ELF-1 (cell line): ENCODE results near the gene TMEM258.

ENCODE experiments used
- DNase-seq: peaks from one replicate; pipeline ENCODE4 v3.0.0-alpha.2; 2016; ENCODE audit warnings: low read depth, low spot score

The TMEM258 gene

DNA sequence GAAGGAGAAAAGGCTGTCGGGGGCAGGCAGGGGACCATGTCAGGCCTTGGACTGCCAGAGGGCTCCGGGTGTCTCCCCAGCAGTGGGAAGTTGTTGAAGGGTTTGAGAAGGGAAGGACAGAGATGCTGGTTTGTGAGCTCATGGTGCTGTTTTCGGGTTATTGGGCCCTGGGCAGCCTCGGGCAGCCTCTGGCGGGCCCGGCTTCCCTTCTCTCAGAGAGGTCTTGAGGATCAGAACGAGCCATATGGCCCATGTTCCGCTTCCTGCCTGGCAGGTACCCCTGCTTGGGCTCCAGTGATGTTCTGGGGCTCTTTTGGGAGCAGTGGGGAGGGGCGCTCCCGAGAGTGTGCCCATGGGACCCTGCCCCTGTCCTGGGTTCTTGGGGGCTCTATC is 30.2 kb downstream of the TMEM258 start:
- DNase-seq, result no peak

DNA sequence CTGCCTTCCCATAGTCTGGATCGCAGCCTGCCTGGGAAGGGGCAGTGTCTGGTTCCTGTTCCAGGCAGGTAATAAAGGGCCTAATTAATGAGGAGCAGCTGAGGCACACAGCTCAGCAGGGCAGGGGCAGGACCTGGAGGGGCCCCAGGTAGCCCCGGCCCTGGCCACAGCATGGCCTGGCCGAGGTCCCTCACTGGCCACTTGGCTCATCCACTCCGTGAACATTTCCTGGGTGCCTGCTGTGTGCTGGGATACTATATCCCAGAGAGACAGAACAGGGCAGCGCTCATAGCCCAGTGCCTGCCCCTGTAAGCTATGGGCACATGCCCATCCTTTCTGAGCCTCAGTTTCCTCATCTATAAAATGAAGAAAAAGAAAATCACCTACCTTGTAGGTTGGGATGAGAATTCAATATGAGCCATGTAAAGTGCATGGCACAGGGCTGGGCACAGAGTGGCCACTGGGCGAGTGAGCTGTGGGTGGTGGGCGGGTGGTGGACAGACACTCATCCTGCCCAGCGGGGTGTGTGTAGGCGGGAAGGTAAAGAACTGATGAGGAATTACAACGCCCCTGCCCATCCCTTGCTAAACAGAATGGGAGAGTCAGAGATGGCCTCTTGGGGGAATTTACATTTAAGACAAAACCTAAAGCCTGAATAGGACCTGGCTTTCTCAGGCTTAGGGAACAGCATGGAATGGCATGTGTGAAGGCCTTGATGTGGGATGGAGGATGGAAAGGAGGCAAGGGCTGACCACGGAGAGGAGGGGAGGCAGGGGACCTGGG is 30.8 kb downstream of the TMEM258 start:
- no peak for DNase-seq

DNA sequence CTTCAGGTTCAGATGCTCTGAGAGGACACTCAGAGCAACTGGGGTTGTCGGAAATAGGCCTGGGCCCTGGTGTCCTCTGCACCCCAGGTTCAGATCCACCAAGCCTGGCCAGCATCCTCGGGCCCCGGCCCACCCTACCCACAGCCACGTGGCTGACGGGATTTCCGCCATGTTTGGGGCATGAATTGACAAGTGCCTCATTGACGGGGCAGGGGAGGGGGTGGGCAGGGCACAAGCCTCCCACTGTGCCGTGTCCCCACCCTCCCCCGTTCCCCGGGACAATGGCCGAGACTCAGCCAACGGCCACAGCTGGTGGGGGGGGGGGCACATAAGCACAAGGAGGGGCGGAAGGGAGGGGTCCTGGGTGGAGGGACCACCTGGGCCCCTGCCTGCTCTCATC is 31.5 kb downstream of the TMEM258 start:
- DNase-seq, result no peak

DNA sequence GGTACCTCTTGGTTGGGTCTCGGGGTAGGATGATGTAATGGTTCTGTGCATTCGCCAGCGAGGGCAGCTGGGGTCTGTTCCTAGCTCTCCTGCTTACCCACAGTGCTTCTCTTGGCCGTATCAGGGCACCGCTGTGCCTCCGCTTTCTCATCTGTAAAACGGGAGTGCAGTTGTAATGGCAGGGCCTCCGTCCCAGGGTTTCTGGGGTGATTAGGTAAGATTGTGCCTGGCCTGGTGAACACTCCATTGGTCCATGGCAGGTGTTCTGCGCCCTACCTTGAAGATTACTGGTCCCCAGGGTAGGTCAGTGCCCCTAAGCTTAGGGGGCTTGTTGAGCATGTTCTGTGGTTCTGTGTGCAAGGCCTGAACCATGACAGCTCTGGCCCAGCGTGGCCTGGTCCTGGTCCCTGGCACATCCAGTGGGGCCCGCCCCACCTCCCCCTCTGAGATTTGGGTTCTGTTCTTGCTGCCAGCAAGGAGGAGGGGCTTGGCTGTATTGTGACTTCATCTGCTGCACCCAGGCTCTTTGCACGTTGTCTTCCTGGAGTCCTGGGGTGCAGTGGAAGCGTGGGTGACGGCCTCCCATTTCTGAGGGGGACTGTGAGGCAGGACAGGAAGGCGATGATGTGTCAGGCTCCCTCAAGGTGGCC is 35.1 kb downstream of the TMEM258 start:
- DNase-seq, result no peak

DNA sequence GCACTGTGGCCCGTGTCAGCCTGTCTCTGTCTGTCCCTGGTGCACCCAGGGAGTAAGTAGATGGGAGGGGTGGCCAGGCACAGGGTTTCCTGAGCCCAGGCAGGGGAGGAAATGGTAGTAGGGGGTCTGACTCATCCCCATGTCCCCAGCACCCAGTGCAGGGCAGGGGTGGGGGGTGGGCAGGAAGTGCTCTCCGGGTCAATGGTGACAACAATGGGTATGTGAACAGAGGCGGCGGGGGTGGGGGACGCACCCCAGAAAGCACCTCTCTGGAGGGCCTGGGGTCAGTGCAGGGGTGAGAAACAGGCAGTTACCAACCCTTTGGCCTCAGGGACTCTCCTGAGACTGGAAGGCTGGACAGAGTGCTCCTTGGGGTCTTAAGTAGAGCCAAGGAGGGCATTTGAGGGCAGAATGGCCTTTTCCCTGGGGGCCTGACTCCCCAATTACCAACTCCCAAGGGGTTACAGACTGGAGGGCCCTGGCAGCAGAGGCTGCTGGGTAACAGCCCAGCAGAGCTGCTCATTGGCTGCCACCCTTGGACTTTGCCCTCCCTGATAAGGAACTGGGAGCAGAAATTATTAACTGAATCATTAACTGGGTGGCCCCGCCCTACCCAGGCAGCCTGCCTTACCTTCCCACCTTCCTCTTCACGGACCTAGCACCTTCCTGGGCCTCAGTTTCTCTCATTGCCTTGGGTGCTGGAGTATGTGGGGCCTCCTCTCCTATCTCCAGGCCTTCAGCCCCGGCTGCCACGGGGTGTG is 35.8 kb downstream of the TMEM258 start:
- no peak for DNase-seq

DNA sequence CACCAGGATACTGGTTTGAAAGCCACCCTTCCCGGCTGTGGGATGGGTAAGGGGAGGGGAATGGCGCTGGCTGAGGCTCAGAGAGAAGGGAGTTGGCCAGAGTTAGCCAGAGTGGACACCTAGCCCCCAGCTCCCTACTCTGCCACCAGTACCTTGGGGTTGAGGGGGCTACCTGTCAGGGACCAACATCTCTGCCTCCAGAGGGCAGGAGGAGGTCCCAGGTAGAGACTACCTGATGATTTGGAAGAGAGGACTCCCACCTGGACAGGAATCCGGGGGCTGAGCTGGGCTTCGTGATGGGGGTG is 36.3 kb downstream of the TMEM258 start:
- DNase-seq, result no peak

DNA sequence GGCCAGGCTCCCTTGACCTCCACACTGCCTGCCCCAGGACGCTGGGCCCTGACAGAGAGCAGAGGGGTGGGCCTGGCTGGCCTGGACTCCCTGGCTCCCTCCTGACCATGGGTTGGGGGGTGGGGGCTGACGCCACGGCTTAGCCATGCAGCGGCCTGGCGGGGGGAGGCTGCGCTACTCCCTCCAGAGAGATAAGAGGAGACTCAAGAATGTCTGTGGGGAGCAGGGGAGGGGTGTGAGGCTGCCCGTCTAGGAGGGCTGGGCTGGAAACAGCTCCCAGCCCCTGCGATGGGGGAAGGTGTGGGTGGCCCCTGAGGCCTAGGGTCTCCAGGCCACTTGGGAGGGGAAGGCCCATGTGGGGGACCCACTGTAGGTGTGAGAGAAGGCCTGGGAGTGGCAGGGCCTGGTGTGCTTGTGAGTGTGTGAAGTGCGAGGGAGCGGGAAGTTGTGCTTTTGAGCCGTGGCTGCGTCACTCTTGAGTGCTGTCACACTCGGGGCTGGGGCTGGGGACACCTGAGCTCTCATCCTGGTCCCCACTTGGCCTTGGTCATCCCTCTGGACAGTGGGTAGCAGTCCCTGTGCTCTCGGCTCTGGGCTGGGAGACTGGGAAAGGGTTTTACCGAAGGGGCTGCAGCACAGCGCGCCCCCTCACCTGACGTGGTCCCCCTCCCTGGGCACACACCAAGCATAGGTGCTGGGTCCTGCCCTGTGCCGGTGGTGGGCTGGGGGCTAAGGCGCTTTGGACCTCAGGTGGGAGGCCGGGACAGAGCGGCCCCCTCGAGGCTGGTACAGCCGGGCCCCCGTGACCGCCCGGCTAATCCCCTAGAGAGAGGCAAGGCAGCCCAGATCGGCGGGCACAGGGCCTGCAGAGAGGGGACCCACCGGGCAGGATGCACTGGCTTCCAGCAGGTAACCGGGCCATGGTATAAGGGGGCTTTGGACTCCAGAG is 37.6 kb downstream of the TMEM258 start:
- peak; percentile 75 for DNase-seq

DNA sequence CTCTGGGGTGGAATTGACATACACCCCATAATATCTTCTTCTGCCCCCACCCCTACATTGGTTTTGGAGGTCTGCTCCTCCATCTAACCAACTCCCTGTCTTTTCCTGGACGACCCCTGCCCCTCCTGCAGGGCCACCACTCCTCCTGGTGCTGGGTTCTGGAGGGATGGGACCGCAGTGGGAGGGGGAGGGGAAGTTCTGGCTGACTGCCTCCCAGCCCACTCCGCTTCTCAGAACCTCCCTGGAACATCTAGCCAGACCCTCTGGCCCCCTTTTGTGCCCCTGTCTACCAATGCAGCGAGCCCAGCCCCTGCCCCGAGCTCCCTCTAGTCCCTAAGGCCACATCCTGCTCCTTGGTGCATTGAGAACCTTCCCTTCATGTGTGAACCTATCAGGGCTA is 38.7 kb downstream of the TMEM258 start:
- no peak for DNase-seq

DNA sequence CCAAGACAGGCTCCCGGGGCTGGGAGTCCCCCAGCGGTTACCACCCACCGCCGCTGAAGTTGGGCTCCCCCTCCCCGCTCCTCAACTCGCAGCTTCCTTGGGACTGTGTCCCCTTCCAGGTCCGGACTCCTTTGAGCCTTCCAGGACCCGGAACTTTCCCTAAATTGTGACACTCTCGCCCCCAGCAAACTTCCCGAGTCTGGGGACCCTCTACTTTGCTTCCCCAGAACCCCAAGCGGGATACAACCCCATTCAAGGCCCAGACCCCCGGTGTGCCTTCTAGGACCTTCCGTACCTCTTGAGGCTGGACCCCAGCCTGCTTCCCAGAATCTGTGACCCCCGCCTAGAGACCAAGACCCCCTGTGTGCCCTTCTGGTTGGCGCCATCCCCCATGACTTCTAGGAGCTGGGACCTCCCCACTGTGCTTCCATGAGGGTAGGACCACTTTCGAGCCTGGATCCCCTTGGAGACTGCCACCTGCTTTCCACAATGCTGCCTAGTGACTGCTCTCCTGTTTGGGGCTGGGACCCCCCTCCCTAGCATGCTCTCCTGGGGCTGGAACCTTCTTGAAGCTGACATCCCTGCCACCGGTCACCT is 39.4 kb downstream of the TMEM258 start:
- no peak for DNase-seq

DNA sequence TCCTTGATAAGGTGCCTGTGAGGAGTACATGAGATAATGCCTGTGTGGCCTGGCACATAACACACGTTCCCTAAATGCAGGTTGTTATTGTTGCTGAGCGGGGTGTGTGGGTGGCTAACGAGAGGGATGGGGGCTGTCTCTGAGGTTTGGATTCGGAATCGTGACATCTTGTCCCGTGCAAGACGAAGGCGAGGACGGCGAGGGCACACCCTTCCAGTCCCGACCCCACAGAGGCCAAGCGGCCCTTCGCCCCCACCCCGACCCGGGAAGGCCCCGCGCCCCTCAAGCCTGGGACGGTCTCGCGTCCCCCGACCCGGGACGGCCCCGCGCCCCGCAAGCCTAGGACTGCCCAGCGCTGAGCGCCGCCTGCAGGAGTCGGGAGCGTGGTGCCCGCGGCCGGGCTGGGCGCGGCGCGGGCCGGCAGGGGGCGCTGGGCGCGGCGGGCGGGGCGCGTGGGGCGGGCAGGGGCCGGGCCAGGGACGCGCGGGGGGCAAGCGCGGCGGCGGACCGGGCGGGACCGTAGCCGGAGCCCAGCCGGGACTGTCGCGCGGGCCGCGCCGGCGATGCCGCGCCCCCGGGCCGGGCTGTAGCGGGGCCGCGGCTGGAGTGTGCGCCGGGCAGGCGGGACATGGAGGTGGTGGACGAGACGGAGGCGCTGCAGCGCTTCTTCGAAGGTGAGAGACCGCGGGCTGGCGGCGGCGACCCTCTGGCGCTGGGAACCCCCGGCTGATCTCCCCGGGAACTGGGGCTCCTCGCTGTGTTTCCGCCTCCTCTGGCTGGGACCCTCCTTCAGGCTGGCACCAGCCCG is 40.1 kb downstream of the TMEM258 start, which contains the start of gene MYRF:
MYRF (plus strand) TSS at position 520 of the 808 bp plus-strand sequence; CDS start at position 629, 109 bp downstream.
- DNase-seq, result no peak

DNA sequence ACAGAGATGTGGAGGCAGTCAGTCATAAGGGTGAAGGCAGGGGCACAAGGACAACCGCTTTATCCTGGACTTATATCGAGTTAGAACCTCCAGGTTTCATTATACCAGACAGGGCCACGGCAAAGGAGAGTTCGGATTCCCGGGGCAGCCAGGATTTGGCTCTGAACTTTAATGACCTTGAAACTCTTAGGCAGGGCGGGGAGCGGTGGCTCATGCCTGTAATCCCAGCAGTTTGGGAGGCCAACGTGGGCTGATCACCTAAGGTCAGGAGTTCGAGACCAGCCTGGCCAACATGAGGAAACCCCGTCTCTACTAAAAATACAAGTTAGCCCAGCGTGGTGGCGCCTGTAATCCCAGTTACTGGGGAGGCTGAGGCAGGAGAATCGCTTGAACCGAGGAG is 41.0 kb downstream of the TMEM258 start:
- no peak for DNase-seq

DNA sequence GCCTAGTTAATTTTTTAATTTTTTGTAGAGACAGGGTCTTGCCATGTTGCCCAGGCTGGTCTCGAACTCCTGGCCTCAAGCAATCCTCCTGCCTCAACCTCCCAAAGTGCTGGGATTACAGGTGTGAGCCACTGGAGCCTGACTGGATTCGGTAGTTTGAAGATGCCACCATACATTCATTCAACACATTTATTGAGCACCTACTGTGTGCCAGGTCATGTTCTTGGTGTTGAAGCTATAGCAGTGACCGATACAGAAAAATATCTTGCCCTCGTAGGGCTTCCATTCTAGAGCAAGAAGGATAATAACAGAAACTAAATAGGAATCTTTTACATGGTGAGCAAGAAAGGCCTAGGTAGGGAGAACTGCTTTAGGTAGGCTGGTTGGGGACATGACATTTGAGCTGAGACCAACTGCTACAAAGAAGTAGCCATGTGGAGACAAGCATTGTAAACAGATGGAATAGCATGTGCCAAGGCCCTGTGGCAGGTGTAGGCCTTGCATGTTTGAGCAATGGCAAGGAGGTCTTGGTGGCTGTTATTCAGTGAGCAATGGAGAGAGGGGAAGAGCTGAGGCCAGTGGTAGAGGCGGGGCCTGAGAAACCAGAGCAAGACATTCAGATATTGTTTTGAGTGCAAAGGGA is 41.6 kb downstream of the TMEM258 start:
- DNase-seq, result no peak

DNA sequence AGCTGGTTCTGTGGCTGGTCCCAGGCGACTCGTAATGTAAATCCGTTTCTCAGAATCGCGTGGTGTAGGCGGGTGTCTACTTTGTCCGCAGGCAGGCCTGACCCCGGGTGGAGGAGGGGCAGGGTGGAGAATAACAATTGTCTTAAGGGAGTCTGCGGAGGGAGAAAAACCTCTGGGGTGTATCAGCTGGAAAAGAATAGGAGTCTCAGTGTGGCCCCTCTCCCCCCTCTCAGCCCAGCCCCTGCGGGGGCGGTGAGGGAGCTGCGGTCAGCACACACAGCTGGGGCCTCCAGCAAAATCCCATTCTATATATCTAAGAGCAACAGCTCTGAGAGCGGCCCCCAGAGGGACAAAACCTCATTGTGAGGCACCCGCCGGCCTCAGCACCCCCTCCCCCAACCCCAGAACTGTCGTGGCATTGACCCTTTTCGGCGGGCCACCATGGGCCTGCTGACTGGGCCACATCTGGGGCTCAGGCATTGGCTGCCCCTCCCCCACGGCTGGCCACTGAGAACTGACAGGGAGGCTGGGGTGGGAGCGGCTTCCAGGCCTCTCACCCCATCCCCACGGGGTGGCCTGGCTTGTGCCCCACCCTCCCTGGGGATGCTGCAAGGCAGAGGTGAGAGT is 42.7 kb downstream of the TMEM258 start:
- peak; percentile 46 for DNase-seq

DNA sequence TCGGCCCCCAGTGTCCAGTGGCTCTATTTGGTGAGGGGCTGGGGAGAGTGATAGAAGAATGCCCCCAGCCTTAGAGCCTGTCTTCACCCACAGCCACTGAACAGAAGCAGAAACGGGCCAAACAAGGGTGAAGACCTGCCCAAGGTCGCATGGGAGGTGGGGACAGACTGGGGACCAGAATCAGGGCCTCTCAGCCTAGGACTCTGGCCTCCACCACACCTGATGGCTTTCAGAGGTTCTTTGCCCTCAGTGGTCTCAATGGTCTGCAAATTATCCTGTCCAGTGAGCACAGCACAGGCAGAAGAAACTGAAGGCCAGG is 44.5 kb downstream of the TMEM258 start:
- DNase-seq, result no peak

DNA sequence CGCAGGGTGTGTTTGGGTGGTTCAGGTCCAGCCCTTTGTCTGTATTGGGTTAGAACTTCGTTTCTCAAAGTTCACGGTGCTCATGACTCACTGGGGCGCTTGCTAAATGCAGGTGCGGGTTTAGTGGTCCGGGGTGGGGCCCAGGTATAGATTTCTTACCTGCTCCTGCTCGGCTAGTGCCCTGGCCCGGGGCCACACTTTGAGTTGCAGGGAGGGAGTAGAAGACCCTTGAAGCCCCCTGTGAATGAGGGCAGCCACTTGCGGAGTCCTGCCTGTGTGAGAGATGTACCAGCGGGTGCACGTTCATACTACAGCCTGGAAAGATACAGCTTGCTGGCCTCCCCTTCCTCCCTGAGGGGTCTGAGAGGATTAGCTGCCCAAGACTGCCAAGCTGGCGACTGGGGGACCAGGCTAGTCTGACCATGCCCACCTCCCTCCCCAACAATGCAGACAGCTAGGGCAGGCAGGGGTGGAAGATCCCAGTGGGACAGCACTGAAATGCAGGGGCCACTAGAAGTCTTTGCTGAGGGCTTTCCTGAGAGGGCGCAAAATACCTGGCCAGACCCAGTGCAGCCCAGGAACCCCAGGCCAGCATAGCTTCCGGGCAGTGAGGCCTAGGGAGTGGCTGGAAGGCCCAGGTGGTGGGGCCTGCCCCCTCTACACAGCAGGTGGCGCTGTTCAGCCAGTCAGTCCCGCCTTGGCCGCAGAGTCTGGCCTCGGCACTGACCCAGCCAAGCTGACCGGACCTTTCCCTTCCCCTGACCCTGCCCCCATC is 45.0 kb downstream of the TMEM258 start:
- peak; percentile 90 for DNase-seq

DNA sequence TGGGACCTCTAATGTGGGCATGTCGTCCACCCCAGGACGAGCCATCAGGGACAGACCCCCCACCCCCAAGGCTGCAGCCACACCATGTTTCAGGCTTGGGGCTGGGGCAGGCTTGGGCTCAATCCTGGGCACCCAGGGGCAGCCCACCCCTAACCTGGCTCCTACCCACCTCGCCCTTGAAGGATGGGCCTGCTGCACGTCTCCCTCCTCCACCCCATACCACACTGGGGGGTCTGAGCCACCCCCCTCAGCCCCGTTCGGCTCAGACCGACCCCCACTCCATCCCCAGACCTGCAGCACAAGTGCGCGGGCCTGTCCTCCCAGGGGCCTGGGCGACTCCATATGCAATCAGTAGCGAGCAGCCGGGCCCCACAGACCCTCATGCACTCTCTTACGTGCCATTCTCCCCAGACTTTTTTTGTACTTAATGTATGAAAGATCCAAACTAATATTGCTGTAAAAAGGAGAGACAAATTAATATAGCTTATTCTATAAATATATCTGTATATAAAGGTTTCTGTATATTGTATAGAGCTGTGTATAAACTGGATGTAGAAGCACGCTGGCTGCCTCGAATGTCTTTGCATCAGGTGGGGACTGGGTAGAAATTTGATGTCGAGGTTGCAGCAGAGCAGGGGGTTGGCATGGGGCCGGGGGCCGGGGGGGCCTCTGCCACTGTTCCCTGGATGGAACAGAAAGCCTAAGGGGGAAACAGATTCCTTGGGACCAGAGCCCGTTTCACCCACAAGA is 45.8 kb downstream of the TMEM258 start:
- DNase-seq, result no peak

DNA sequence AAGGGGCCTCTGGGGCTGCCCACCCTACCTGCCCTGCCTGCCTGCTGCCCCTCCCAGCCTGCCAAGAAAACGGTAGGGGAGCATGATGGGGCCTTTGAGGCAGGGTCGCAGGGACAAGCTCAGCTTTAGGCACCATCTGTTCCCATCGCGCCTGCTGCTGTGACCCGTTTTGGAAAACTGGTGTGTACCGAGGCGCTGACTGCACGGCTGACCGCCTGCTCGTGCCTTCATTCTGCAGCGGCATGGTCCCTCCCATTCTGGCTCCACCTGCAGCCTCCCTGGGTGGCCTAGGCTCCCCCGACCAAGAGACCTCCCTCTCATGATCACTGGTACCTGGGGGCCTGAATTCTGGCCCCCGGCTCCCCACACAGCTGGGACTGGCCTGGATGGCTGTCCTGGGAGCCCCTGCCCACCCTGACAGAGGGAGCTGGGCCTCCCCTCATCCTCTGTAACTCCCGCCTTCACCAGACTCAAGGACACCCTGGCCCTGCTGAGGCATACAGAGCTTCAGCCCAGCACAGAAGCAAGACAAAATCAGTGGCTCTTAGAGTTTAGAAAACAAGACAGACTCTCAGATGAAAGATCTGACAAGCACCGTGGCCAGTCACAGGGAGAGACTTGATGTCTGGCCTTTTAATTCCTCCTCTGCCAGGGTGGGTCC is 46.5 kb downstream of the TMEM258 start:
- DNase-seq, result no peak
